Esophagus muscularis mucosa (tissue), 4 donors: Measurements from ENCODE around the gene PCSK9.

ENCODE experiments used
- CTCF ChIP-seq, 3 experiments: fragments of 200-600 bp in 2 of 3; fragments of 450-650 bp in 1 of 3; sonication (generic) in 2 of 3; IDR thresholded peaks; one replicate each; pipeline ENCODE4 v1.5.1; 2017 to 2019; ENCODE audit warnings: antibody characterized with exemption in 3 of 3, mild to moderate bottlenecking in 2 of 3, moderate library complexity in 1 of 3
- EP300 ChIP-seq: sonication (generic); formaldehyde crosslinking; IDR thresholded peaks from one replicate; pipeline ENCODE4 v1.6.1; 2017; ENCODE audit warnings: antibody characterized with exemption
- POLR2A ChIP-seq: fragments of 450-650 bp; IDR thresholded peaks from one replicate; pipeline ENCODE4 v1.6.1; 2017; ENCODE audit warnings: antibody characterized with exemption, moderate library complexity, mild to moderate bottlenecking, low read depth
- POLR2AphosphoS5 ChIP-seq, 2 donors: sonication (generic); formaldehyde crosslinking; IDR thresholded peaks; one replicate each; pipeline ENCODE4 v1.6.1; 2017; ENCODE audit warnings: antibody characterized with exemption in 2 of 2

GRCh38 chr1:55067022-55067778 lies 27.9 kb downstream of the PCSK9 start:
- TF ChIP-seq CTCF (IDR thresholded peaks at IDR 0.05) (no peak), POLR2AphosphoS5 (IDR thresholded peaks at IDR 0.05) (no peak), POLR2A (no peak), EP300 (no peak)
